GM19395 (cell line): ENCODE measurements around the gene UBE2R2.
"Not testable (repeated sequence)": the region's sequence is repeated elsewhere in the genome, so short reads cannot be mapped to it uniquely, and the experiment has no call there.

Experiments used
- ATAC-seq: cut with Tn5 transposase; IDR thresholded peaks from one replicate; pipeline ENCODE4 v1.9.1; 2021; ENCODE audit warnings: mild to moderate bottlenecking, moderate library complexity; ENCODE audit not compliant: unreplicated experiment

Gene UBE2R2

GRCh38 chr9:33798545-33798944 lies 18.4 kb upstream of the UBE2R2 start:
- ATAC-seq, result no peak

GRCh38 chr9:33799928-33800704 lies 16.8 kb upstream of the UBE2R2 start:
- no peak for ATAC-seq

GRCh38 chr9:33800886-33801285 lies 16.1 kb upstream of the UBE2R2 start:
- no peak for ATAC-seq

GRCh38 chr9:33801943-33802500 lies 14.9 kb upstream of the UBE2R2 start:
- ATAC-seq, result not testable (repeated sequence)

- not testable (repeated sequence) for ATAC-seq
Observed at GRCh38 chr9:33804196-33804595, 12.8 kb upstream of the UBE2R2 start.

- not testable (repeated sequence) for ATAC-seq
Observed at GRCh38 chr9:33807156-33807555, 9.8 kb upstream of the UBE2R2 start.

- not testable (repeated sequence) for ATAC-seq
Observed at GRCh38 chr9:33808979-33809322, 8.0 kb upstream of the UBE2R2 start.

GRCh38 chr9:33809506-33809905 lies 7.5 kb upstream of the UBE2R2 start:
- no peak for ATAC-seq

- ATAC-seq, result no peak
Observed at GRCh38 chr9:33813712-33814641, 3.0 kb upstream of the UBE2R2 start.

- ATAC-seq, result no peak
Observed at GRCh38 chr9:33815781-33816180, 1.2 kb upstream of the UBE2R2 start.

GRCh38 chr9:33817327-33818166 lies 587 bp downstream of the UBE2R2 start:
- ATAC-seq, result peak; percentile 27

- ATAC-seq, result no peak
Observed at GRCh38 chr9:33818167-33818846, 1.3 kb downstream of the UBE2R2 start.

- ATAC-seq, result no peak
Observed at GRCh38 chr9:33818847-33819500, 2.0 kb downstream of the UBE2R2 start.

GRCh38 chr9:33820231-33820745 lies 3.3 kb downstream of the UBE2R2 start:
- no peak for ATAC-seq

- ATAC-seq, result no peak
Observed at GRCh38 chr9:33823801-33824200, 6.8 kb downstream of the UBE2R2 start.

GRCh38 chr9:33827285-33827684 lies 10.3 kb downstream of the UBE2R2 start:
- not testable (repeated sequence) for ATAC-seq

GRCh38 chr9:33829641-33830230 lies 12.8 kb downstream of the UBE2R2 start:
- not testable (repeated sequence) for ATAC-seq

GRCh38 chr9:33835625-33836260 lies 18.8 kb downstream of the UBE2R2 start:
- no peak for ATAC-seq
